MG63 (cell line): ENCODE results near the gene LIF. TPM values are rescaled to one million over a fixed set of nuclear protein-coding genes. Genes with fewer than 3 reads are reported as not detected.

Experiments
- DNase-seq: peaks from one replicate; pipeline ENCODE4 v3.0.0-alpha.2; 2020
- H3K27me3 ChIP-seq: fragments of 250-450 bp; sonication (Bioruptor Pico); 2 replicates; pipeline ENCODE4 v1.5.1; 2020; ENCODE audit warnings: mild to moderate bottlenecking, moderate library complexity
- H3K36me3 ChIP-seq: fragments of 250-450 bp; sonication (Bioruptor Pico); 2 replicates; pipeline ENCODE4 v1.5.1; 2020; ENCODE audit warnings: mild to moderate bottlenecking, moderate library complexity
- H3K4me3 ChIP-seq: fragments of 250-450 bp; sonication (Bioruptor Pico); 2 replicates; pipeline ENCODE4 v1.5.1; 2020; ENCODE audit warnings: mild to moderate bottlenecking, moderate library complexity
- H3K9me3 ChIP-seq: fragments of 250-450 bp; sonication (Bioruptor Pico); 2 replicates; pipeline ENCODE4 v1.5.1; 2020; ENCODE audit warnings: mild to moderate bottlenecking, moderate library complexity
- total RNA-seq: library from RNA; depleted of rRNA; stranded (reverse); fragments of >200 nt; shearing (Covaris generic); gene quantifications from 2 replicates; pipeline ENCODE4 v1.2.3, GENCODE V29; 2014; ENCODE audit warnings: low replicate concordance

The LIF gene
- total RNA-seq, 1 experiment from 2014 or later: 13.0 TPM

DNA sequence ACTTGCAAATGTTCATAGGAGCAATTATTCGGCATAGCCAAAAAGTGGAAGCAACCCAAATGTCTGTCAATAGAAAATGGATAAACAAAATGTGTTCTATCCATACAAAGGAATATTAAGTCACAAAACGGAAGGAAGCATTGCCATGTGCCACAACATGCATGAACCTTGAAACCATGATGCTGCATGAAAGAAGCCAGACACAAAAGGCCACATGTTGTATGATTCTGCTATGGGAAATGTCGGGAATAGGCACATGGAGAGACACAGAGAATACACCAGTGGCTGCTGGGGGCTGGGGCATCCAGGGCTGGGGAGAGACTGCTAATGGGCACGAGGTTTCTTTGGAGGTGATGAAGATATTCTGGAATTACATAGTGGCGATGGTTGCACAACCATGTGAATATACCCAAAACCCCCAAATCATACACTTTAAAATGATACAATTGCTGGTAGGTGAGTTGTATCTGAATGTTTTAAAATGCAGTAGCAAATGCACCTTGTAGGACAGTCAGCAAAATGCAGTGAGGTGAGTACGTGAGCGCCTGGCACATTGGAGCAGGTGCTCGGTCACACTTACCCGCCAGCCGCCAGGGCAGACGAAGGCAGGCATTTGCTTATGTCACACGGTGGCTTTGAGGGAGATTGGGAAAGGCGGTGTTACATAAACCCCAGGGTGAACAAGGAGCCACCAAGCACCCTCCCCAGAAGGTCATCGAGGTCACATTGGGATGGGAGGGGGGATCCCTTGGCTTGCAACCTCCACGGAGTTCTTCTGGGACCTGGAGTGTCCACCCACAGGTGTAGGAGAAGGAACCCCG is 26.4 kb upstream of the LIF start:
- Histone ChIP-seq H3K27me3 (no peaks in the 10 kb centered on the region), H3K36me3 (no peaks in the 10 kb centered on the region), H3K9me3 (no peaks in the 10 kb centered on the region), H3K4me3 (no peak overlapping the region)
- DNase-seq: no peak

DNA sequence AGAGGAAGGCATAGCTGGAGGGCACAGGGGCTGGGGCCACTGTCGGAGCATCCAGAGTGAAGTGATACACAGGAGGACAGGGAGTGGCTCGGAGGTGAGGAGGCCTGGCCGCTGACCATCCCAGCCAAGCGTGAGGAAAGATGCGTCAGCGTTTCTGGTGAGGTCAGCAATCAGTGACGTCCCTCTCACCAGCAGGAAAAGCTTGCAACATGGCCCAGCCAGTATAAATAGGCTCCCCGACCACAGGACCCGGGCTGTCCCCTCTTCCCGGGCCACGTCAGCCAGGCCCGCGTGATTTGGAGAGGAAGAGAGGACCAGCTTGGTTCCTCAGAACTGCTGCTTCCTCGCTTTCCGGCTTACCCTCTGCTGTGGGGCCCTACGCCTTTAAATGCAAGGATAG is 24.3 kb upstream of the LIF start:
- Histone ChIP-seq H3K4me3 (no peak overlapping the region), H3K36me3 (no peaks in the 10 kb centered on the region), H3K9me3 (no peaks in the 10 kb centered on the region), H3K27me3 (no peaks in the 10 kb centered on the region)
- DNase-seq: no peak

DNA sequence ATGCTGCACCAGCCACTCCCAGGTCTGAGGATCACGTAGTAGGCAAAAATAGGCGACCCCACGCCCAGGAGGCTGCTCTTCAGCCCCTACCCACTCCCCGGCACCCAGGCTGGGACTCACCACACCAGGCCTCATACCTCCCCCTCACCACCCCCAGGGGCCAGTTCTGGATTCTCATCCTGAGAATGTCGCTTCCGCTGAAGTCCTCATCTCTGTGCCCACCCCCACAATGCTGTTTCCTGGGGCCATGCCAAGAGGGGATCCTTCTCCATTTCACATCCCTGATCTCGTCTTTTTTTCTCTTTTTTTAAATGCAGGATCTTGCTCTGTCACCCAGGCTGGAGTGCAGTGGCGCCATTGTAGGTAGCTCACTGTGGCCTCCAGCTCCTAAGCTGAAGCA is 21.8 kb upstream of the LIF start:
- Histone ChIP-seq H3K4me3 (no peak overlapping the region), H3K27me3 (no peaks in the 10 kb centered on the region), H3K9me3 (no peaks in the 10 kb centered on the region), H3K36me3 (no peaks in the 10 kb centered on the region)
- DNase-seq: no peak

DNA sequence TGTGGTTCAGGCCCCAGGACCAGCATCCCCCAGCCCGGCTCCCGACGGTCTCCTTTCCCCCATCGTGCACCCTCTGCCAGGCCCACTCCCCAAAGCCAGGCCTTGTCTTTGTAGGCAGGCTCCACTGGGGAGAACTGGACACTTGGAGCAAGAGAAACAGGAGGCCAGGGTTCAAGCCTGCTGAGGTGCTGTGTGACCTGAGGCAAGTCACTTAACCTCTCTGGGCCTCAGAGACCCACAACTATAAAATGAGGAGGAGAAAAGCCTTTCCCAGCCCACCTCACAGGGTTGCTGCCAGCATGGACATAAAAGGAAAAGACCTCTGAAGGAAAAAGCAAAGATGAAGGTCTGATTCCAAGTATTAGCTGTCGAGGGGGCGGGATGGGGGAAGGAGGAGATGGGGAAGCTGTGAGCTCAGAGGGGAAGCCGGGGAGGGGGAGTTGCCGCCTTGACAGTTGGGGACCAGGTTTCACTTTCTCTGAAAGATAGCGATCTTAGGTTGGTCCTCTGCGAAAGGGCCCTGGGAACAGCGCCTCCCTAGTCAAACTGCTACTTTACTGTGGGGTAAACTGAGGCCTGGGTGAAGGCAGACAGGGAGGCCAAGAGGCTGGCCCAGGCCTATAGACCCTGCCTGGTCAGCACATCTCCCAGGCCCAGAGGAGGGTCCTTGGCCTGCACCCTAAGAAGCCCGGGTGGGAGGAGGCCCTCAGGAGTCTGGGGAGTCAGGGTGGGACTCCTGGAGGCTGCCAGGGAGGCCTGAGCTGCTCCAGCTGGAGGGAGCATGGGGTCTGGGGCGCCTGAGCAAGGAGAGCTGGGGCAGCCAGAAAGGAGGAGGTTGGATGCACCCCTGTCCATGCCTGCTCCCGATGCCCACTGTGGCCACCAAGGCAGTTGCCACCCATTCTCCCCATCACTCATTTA is 21.1 kb upstream of the LIF start:
- Histone ChIP-seq H3K36me3 (no peaks in the 10 kb centered on the region), H3K27me3 (no peaks in the 10 kb centered on the region), H3K4me3 (no peak overlapping the region), H3K9me3 (no peaks in the 10 kb centered on the region)
- DNase-seq: no peak

DNA sequence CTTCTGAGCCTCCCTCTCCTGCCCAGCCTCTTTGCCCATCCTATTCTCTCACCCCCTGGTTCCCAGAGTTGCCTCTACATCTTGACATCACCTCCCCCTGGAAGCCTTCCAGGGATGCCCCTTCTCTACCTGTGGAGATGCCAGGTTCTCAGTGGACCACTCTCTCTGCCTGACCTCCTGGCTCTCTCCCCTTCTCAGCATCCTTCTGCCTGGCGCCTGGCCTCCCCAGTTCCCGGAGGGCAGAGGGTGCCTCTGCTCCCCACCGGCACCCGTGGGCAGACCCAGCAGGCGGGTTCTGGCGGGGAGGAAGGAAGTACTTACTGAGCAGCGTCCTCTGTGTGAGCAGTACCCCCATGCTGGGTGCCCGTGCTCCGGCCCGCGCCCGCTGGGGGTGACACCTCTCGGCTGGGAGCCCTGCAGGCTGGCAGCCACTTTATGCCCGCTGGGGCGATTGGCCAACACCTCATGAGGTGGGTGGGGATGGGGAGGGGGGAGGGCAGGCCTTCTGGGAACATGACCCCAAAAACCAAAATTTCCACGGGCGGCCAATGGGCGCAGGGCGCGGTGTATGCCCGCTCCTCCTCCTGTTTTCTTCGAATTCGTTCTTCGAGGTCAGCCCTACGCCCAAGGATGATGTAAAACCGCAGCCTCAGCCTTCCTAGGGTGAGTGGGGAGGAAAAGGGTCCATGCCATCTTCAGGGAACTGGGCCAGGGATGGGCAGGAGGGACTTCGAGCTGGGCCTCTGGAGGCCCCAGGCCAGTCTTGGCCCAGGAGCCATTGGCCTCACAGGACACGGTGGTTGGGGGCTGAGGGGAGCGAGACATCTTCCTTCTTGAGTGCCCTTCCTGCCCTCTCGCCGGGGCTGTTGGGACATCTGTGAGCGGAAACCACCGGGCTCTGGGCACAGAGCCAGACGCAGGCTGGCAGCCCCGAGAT is 20.2 kb upstream of the LIF start, which contains the start of gene OSM:
Gene OSM, minus strand, starts transcription at position 407 of the 937 bp plus-strand sequence. Its CDS starts 52 bp downstream, at position 355.
- DNase-seq: no peak
- no peaks in the 10 kb centered on the region for H3K9me3 ChIP-seq
- H3K27me3 ChIP-seq: no peaks in the 10 kb centered on the region
- no peak within 1 kb of the TSS for H3K4me3 ChIP-seq
- H3K36me3 ChIP-seq: no peaks in the 10 kb centered on the region

DNA sequence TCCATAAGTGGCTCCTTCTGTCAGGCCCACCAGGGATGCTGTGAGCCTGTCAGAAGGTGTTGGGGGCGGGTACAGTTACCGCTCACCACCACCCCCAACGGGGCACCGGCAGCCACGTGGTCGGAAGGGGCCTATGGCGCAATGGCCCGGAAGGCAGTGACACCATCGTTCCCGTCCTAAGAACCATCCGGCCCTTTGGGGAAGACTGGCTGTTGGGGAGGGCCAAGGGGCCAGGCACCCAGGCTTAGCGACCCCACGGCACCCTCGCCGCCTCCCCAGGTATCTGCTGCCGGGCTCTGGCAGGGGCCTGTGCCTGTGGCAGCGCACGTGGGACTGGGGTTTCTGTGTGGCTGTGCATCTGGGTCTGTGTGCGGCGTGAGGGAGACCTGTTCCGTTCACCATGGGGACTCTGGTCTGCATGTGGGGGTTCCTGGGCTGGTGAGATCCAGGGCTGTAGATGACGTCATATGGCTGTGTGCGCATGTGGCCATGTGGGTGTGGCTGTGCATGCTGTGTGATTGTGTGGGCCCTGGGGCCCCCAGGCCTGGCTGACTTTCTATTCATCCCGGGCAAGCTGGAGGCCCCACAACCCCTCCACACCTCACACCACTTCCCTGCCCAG is 19.4 kb upstream of the LIF start:
- DNase-seq: no peak
- no peak overlapping the region for H3K4me3 ChIP-seq
- H3K36me3 ChIP-seq: no peaks in the 10 kb centered on the region
- no peaks in the 10 kb centered on the region for H3K27me3 ChIP-seq
- no peaks in the 10 kb centered on the region for H3K9me3 ChIP-seq

DNA sequence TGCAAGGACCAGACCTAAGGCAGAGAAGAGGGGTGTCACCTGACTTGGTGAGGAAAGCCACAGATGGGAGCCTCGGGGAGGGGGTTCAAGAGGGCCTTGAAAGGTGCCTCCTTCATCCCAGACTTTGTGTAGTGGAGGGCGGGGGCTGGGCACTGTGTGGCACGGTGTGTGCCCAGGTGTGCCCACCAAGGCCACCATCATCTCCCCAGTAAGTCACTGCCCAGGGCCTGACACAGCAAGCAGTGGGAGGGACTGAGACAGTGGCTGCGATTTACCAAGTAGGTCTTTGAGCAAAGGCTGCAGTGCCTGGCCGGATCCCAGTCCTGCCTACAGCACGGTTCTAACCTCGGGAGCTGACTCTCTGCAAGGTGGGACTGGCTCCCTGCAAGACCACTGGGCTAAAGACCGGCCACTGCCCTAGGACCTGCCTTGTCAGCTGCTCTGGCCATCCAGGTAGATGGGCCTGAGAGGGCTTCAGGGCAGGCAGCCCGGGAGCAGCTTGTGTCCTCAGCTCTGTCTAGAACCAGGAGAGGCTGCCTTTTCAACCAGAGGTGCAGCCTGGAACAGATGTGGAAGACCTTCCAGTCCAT is 18.7 kb upstream of the LIF start:
- no peak for DNase-seq
- no peaks in the 10 kb centered on the region for H3K9me3 ChIP-seq
- no peak overlapping the region for H3K4me3 ChIP-seq
- no peaks in the 10 kb centered on the region for H3K36me3 ChIP-seq
- no peaks in the 10 kb centered on the region for H3K27me3 ChIP-seq

DNA sequence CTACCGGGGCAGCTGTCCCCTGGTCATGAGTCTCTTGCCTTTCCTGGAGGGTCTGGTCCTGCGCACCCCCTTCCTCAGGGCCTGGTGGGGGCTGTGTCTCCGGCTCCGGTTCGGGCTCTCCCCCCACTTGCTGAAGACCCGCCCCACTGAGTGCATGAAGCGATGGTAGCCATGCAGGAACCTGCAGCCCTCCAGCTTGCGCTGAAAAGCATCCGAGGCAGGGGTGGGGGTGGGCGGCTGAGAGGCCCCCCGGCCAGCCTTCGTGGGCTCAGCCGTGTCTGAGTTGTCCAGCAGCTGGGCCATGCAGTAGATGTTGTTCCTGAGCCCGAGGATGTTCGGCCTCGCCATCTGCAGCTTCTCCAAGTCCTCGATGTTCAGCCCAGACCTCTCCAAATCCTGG is 17.3 kb upstream of the LIF start:
- no peaks in the 10 kb centered on the region for H3K9me3 ChIP-seq
- H3K4me3 ChIP-seq: no peak overlapping the region
- no peaks in the 10 kb centered on the region for H3K27me3 ChIP-seq
- H3K36me3 ChIP-seq: no peaks in the 10 kb centered on the region
- no peak for DNase-seq

DNA sequence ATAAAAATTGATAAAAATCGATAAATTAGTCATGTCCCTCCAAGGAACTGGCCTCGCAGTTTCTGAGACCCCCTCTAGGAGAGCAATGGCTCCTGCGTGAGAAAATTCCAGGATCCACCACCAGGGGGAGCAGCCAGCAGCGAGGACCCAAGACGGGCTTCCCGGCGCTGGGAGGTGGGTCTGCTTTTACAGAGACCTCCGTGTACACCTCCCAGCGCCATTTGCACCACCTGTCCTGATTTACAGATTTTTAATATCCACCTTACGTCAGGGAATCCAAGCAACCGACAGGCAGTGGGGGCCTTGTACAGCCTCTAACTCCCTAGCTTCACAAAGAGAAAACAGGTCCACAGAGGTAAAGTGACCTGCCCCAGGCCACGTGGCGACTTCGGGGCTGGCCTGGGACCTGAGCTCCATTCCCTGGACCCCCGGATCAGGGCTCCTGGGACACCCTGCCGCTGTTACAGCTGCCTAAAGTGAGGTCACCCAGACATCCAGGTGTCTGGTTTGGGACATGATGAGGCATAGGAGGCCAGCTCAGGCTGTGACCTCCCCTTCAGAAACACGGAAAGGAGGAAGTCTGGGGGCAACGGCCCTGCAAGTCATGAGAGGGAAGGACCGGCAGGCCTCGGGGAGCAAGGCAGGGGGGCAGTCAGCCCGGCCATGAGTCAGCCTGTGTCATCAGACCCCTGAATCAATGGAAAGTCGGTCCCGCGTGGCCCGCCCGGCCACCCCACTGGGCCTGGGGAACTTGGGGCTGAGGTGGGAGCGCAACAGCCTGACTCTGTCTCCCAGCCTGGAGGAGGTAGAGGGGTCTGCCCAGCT is 16.6 kb upstream of the LIF start:
- no peaks in the 10 kb centered on the region for H3K9me3 ChIP-seq
- DNase-seq: peak; percentile 58
- H3K27me3 ChIP-seq: no peaks in the 10 kb centered on the region
- H3K36me3 ChIP-seq: no peaks in the 10 kb centered on the region
- H3K4me3 ChIP-seq: no peak overlapping the region

DNA sequence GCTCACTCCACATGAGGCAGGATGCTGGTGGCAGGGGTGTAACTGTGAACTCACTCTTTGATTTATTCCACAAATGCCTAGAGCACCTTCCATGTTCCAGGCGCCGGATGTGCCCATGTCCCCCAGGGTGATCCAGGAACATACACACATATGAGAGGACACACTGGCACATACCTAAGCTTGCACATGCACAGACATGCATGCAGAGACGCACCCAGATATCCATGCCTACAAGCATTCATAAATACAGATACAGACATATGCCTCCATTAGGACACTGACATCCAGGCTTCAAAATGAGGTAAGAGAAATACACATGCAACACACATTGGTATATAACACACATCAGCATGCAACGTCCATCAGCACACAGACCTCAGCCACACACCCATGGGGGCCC is 15.6 kb upstream of the LIF start:
- H3K9me3 ChIP-seq: no peaks in the 10 kb centered on the region

DNA sequence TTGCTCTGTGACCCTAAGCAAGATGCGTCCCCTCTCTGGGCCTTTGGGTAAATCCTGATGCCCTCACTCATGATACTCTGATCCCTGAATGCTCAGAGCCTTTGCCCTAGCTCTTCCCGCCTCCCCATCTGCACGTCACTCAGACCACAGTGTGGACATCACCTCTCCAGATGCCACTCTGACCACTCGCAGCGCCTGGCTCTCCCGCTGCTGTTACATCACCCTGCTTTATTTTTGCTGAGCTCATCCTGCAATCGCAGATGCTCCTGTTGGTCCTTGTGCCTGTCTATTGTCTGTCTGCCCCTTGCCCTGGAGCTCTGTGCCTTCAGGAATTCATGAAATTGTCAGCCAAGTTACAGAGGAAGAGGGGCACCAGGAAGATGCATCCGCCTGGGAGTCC is 14.6 kb upstream of the LIF start:
- H3K27me3 ChIP-seq: no peaks in the 10 kb centered on the region
- no peaks in the 10 kb centered on the region for H3K36me3 ChIP-seq
- H3K9me3 ChIP-seq: no peaks in the 10 kb centered on the region
- DNase-seq: no peak
- H3K4me3 ChIP-seq: no peak overlapping the region

More for the DNA sequence above, 15.6 kb upstream of the LIF start:
- DNase-seq: no peak
- Histone ChIP-seq H3K36me3 (no peaks in the 10 kb centered on the region), H3K4me3 (no peak overlapping the region), H3K27me3 (no peaks in the 10 kb centered on the region)

DNA sequence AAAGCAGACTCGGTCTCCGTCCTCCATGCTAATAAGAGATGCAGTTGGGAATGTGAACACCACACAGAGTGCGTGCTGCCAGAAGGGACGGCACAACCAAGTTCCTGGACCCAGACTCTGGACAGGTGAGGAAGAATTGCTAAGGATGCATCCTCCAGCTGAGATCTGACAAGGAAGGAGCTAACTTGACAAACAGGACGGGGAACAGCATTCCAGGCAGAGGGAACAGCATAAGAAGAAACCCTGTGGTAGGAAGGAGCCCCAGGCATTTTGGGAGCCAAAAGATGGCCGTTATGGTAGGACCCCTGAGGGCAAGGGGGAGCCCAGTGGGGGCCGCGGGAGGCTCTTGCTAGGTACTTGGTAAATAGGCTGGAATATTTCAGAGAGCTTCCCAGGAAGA is 14.1 kb upstream of the LIF start:
- DNase-seq: no peak
- Histone ChIP-seq H3K9me3 (no peaks in the 10 kb centered on the region), H3K27me3 (no peaks in the 10 kb centered on the region), H3K36me3 (no peaks in the 10 kb centered on the region), H3K4me3 (no peak overlapping the region)

DNA sequence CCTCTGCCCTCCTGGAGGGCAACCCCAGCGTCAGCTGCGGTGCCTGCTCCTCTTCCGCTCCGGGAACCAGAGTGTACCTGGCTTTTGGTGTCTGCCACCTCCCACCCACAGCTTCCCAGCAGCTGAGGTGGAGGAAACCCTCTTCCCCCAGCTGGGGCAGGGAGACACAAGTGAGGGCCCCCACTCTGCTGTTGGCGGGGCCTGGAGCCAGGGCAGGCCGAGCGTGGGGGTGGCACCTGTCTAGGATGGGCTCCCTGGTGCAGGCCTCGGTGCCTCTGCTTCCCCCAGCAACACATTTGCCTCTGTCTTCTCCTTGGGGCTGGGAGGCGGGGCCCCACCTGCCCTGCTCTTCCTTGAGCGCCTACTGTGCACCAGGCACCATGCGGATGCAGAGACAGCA is 13.7 kb upstream of the LIF start:
- Histone ChIP-seq H3K4me3 (no peak overlapping the region), H3K9me3 (no peaks in the 10 kb centered on the region), H3K36me3 (no peaks in the 10 kb centered on the region), H3K27me3 (no peaks in the 10 kb centered on the region)
- no peak for DNase-seq

DNA sequence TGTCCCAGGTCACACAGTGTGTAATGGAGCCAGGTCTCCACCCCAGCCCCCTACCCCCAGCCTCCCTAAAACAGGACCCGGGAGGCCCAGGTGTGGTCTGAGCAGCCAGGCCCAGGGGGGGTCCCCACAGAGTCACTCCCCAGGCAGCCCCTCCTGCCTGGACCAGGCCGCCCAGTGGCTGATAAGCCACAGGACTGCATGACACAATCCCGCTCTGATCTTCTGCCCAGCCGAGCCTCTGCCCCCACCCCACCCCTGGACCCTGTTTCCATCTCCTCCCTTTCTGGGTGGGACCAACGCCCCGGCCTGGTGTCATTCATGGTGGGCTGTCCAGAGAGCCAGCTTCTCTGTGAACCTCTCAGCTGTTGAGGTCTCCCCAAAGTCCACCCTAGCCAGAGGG is 7.8 kb upstream of the LIF start:
- H3K9me3 ChIP-seq: no peaks in the 10 kb centered on the region
- H3K36me3 ChIP-seq: no peaks in the 10 kb centered on the region
- H3K4me3 ChIP-seq: no peak overlapping the region
- no peak for DNase-seq
- no peaks in the 10 kb centered on the region for H3K27me3 ChIP-seq

DNA sequence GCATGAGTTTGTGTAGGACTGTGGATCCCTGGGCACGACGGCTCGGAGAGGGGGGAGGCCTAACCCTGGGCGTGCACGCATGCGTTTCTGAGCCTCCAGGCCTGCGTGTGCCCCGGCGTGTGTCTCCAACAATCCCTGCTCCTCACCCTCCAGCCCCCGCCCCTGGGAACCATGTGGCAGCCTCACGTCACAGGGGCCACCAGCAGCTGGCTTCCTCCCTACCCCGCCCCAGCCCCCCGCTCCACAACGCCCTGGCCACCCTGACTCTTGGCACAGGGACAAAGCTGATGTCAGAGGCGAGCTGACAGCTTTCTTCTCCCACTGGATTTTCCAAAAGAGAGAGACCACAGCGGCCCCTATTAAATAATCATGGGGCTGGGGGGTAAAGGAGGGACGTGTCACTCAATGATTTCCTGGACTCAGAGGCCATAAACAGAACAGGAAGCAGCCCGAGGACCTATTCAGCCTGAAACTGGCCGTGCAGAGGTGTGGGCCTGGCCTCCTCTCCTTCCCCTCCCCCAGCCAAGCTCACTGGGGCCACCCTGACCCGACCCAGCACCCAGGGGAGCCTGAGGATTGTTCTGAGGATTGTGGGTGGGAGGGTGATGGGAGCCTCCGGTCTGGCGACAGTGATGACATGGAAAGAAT is 6.8 kb upstream of the LIF start:
- no peak for DNase-seq
- Histone ChIP-seq H3K36me3 (no peaks in the 10 kb centered on the region), H3K9me3 (no peaks in the 10 kb centered on the region)

More for the DNA sequence above, 6.8 kb upstream of the LIF start:
- Histone ChIP-seq H3K4me3 (no peak overlapping the region), H3K27me3 (no peaks in the 10 kb centered on the region)
